Natural killer cell (primary cell): ENCODE results near the gene USP3. TPM values are rescaled to one million over a fixed set of nuclear protein-coding genes. Genes with fewer than 3 reads are reported as not detected.

Experiments used
- ATAC-seq, 3 donors: fragments of 150-1000 bp in 2 of 3; fragments of 200-7000 bp in 1 of 3; cut with Tn5 transposase; 1 replicate in 1 of 3; 2 replicates in 2 of 3; pipeline ENCODE4 v1.10.0; 2021; ENCODE audit warnings: mild to moderate bottlenecking in 2 of 3, moderate library complexity in 2 of 3
- DNase-seq, 2 donors: peaks; one replicate each; pipeline versions ENCODE4 v3.0.0 to v3.0.0-alpha.2; 2013 to 2021; ENCODE audit warnings: mixed read lengths in 1 of 2
- H3K27ac ChIP-seq: one replicate; pipeline ENCODE4 v1.5.1; 2013; ENCODE audit warnings: mild to moderate bottlenecking, low read length
- H3K27me3 ChIP-seq: one replicate; pipeline ENCODE4 v1.6.1; 2013; ENCODE audit warnings: low read length; ENCODE audit not compliant: control insufficient read depth, insufficient read depth
- H3K36me3 ChIP-seq: one replicate; pipeline ENCODE4 v1.6.1; 2013; ENCODE audit warnings: low read length; ENCODE audit not compliant: control insufficient read depth, insufficient read depth
- H3K4me1 ChIP-seq: one replicate; pipeline ENCODE4 v1.6.1; 2013; ENCODE audit warnings: low read length; ENCODE audit not compliant: control insufficient read depth, insufficient read depth
- H3K4me3 ChIP-seq: one replicate; pipeline ENCODE4 v1.5.1; 2013; ENCODE audit warnings: low read length
- H3K9me3 ChIP-seq: one replicate; pipeline ENCODE4 v1.6.1; 2013; ENCODE audit warnings: low read length; ENCODE audit not compliant: control insufficient read depth, insufficient read depth
- H3K27ac Mint-ChIP-seq, 2 donors: one replicate each; pipeline ENCODE4 v1.8.0; 2022; ENCODE audit warnings: mild to moderate bottlenecking in 2 of 2, mixed read lengths in 2 of 2, moderate library complexity in 1 of 2
- H3K27me3 Mint-ChIP-seq, 2 donors: one replicate each; pipeline ENCODE4 v1.8.0; 2022; ENCODE audit warnings: low read depth in 2 of 2, mixed read lengths in 2 of 2
- H3K36me3 Mint-ChIP-seq: one replicate; pipeline ENCODE4 v1.8.0; 2022; ENCODE audit warnings: mixed read lengths
- H3K4me1 Mint-ChIP-seq, 2 donors: one replicate each; pipeline ENCODE4 v1.8.0; 2022; ENCODE audit warnings: mixed read lengths in 2 of 2
- H3K4me3 Mint-ChIP-seq: one replicate; pipeline ENCODE4 v1.8.0; 2022; ENCODE audit warnings: mild to moderate bottlenecking, moderate library complexity, mixed read lengths
- H3K9me3 Mint-ChIP-seq, 2 donors: one replicate each; pipeline ENCODE4 v1.8.0; 2022; ENCODE audit warnings: mixed read lengths in 2 of 2
- WGBS: methylation state at CpG from one replicate; pipeline ENCODE4 v1.1.7; 2013; ENCODE audit warnings: missing lambda C conversion rate; ENCODE audit not compliant: insufficient coverage; 5-methylcytosine and 5-hydroxymethylcytosine counted together
- intact Hi-C: fragments of 100-400 bp; cut with micrococcal nuclease; formaldehyde crosslinking; loops from one replicate; pipeline ENCODE4 v1.14.2; 2022
- total RNA-seq, 4 donors: library from RNA; stranded (reverse); fragments of 120-200 nt in 1 of 4; gene quantifications; one replicate each; pipeline versions ENCODE4 v1.2.3 to v1.2.4, GENCODE V29; 2013 to 2022
- TF ChIP-seq, protein P1 (sequence below): fragments of 200-600 bp; IDR thresholded peaks from one replicate; pipeline ENCODE4 v1.8.0; 2022; ENCODE audit warnings: antibody characterized with exemption

Gene USP3
- total RNA-seq, 3 donors from 2014 or later (not counting 1 experiment from before 2014, with no cell fraction given) = 163 to 187 (median 169) TPM

DNA sequence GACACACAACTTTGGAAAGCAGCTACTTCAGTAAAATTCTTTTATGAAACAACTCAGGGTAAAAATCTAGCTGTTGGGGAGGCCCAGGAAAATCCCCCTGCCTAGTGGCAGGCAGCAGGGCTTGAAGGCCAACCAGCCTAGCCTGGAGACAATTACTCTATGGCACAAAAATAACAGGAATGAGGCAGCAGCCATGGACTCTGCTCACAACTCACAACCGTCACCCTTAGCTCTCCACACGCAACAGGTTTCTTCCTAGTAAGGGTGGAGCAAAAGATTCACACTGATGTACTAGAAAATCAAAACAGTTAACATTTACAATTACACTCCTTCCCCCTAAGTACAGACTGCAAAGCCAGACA lies 92.3 kb downstream of the USP3 start:
- TF ChIP-seq, protein P1, sequence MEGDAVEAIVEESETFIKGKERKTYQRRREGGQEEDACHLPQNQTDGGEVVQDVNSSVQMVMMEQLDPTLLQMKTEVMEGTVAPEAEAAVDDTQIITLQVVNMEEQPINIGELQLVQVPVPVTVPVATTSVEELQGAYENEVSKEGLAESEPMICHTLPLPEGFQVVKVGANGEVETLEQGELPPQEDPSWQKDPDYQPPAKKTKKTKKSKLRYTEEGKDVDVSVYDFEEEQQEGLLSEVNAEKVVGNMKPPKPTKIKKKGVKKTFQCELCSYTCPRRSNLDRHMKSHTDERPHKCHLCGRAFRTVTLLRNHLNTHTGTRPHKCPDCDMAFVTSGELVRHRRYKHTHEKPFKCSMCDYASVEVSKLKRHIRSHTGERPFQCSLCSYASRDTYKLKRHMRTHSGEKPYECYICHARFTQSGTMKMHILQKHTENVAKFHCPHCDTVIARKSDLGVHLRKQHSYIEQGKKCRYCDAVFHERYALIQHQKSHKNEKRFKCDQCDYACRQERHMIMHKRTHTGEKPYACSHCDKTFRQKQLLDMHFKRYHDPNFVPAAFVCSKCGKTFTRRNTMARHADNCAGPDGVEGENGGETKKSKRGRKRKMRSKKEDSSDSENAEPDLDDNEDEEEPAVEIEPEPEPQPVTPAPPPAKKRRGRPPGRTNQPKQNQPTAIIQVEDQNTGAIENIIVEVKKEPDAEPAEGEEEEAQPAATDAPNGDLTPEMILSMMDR = no peak
- Histone ChIP-seq H3K4me1 (peaks cover 29% of the 10 kb centered on the region), H3K9me3 (no peaks in the 10 kb centered on the region), H3K36me3 (peaks cover 11% of the 10 kb centered on the region), H3K27ac (no peak overlapping the region), H3K4me3 (no peak overlapping the region), H3K27me3 (no peaks in the 10 kb centered on the region)
- WGBS = 100% methylated on average over 2 of the region's 2 CpGs
- Mint-ChIP-seq H3K36me3 (no peaks in the 10 kb centered on the region), H3K4me3 (no peak overlapping the region), H3K9me3 (no peaks in the 10 kb centered on the region), H3K27me3 (no peaks in the 10 kb centered on the region), H3K4me1 (peaks cover 22 to 47% of the 10 kb centered on the region in 2 donors), H3K27ac (peak overlapping the region; percentile 41 to 66)
- intact Hi-C loops = no loop called here
- no peak for DNase-seq
- no peak for ATAC-seq

DNA sequence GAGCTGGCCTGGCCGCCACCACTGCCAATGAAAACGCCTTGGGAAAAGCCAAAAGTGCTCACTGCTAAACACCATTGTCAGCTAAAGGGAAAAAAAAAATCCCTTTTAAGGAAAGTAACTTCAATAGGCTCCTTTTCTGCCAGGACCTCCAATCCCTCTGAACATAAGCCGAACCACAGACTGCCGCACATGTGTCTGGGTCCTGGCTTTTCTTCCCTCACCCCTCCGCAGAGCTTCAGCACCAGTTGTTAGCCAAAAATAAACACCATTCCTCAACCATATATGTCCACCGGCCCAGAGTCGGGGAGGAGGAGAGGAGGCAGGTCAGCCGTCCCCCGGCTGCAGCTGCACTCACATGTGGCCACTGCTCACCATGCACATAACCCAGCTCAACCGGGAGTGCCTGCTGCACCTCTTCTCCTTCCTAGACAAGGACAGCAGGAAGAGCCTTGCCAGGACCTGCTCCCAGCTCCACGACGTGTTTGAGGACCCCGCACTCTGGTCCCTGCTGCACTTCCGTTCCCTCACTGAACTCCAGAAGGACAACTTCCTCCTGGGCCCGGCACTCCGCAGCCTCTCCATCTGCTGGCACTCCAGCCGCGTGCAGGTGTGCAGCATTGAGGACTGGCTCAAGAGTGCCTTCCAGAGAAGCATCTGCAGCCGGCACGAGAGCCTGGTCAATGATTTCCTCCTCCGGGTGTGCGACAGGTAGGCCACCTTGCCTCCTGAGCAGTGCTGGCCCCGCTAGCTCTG lies 92.8 kb downstream of the USP3 start, which contains the start of gene FBXL22:
FBXL22 (plus strand) TSS at position 350 of the 753 bp plus-strand sequence; CDS start at position 356, 6 bp downstream.
- Mint-ChIP-seq H3K27ac (peak within 1 kb of the TSS; percentile 41 to 66), H3K36me3 (no peaks in the 10 kb centered on the region), H3K4me1 (peaks cover 28 to 52% of the 10 kb centered on the region in 2 donors), H3K9me3 (no peaks in the 10 kb centered on the region), H3K27me3 (no peaks in the 10 kb centered on the region), H3K4me3 (peak within 1 kb of the TSS; percentile 58)
- no peak within 1 kb of the TSS for H3K27ac ChIP-seq
- no peak for ATAC-seq
- H3K27me3 ChIP-seq = no peaks in the 10 kb centered on the region
- H3K4me3 ChIP-seq = no peak within 1 kb of the TSS
- TF ChIP-seq, protein P1 = no peak
- no peak for DNase-seq
- peaks cover 35% of the 10 kb centered on the region for H3K4me1 ChIP-seq
- H3K9me3 ChIP-seq = no peaks in the 10 kb centered on the region
- 95% methylated on average over 23 of the region's 23 CpGs for WGBS
- intact Hi-C loops = no loop called here
- H3K36me3 ChIP-seq = peaks cover 9% of the 10 kb centered on the region

DNA sequence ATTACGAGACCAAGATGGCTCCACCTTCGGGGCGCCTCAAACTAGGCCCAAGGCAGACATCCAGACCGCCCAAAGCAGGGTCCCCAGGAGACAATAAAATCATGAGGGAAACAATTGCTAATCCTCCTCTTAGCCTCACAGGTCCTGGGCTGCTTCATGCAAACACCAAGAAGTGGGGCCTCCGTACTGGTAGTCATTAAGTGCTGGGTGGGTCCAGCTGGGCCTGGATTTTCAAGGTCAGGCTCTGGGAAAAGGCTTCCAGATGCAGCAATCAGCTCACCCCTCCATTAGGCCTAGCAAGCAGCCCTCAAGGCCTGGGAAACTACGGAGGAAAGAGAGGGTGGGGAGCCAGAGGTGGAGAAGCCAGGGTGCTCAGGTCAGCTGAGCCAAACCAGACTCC lies 93.4 kb downstream of the USP3 start:
- Histone ChIP-seq H3K9me3 (no peaks in the 10 kb centered on the region), H3K27ac (no peak overlapping the region), H3K36me3 (peaks cover 9% of the 10 kb centered on the region), H3K4me1 (peaks cover 35% of the 10 kb centered on the region), H3K27me3 (no peaks in the 10 kb centered on the region), H3K4me3 (no peak overlapping the region)
- Mint-ChIP-seq H3K36me3 (no peaks in the 10 kb centered on the region), H3K4me1 (peaks cover 31 to 58% of the 10 kb centered on the region in 2 donors), H3K27me3 (no peaks in the 10 kb centered on the region), H3K27ac (no peak overlapping the region), H3K4me3 (no peak overlapping the region), H3K9me3 (no peaks in the 10 kb centered on the region)
- no peak for DNase-seq
- 96% methylated on average over 6 of the region's 6 CpGs for WGBS
- TF ChIP-seq, protein P1 = no peak
- intact Hi-C loops = loop anchor here (1.0 kb wide), 1 partner anchor 23 kb away; no protein-coding TSS in a partner anchor
- ATAC-seq = no peak
